ENCODE data around the gene ALMS1.
"Not testable (repeated sequence)": the region's sequence is repeated elsewhere in the genome, so short reads cannot be mapped to it uniquely, and the experiment has no call there.

GRCh38 chr2:73483874-73484273, 98.2 kb downstream of the ALMS1 start:
- not testable (repeated sequence) for TF ChIP-seq CTCF (IDR thresholded peaks at IDR 0.05; ENCODE audit: borderline replicate concordance, extremely low read depth, low read length, poor library complexity, severe bottlenecking); EZH2 (IDR thresholded peaks at IDR 0.05; ENCODE audit: borderline replicate concordance, low read depth, low read length, severe bottlenecking)
